Brain pericyte (primary cell): ENCODE data around the gene ELANE.
"Not testable (repeated sequence)": the region's sequence is repeated elsewhere in the genome, so short reads cannot be mapped to it uniquely, and the experiment has no call there.

ENCODE experiments used
- DNase-seq: peaks from one replicate; pipeline ENCODE4 v3.0.0-alpha.2; 2012; ENCODE audit warnings: low read depth, low spot score

The ELANE gene

GRCh38 chr19:878751-879561, 26.9 kb downstream of the ELANE start:
- not testable (repeated sequence) for DNase-seq

- no peak for DNase-seq
Observed at GRCh38 chr19:879711-880438, 27.8 kb downstream of the ELANE start.

- no peak for DNase-seq
Observed at GRCh38 chr19:881385-882071, 29.4 kb downstream of the ELANE start.

- DNase-seq, result no peak
Observed at GRCh38 chr19:882871-883497, 30.9 kb downstream of the ELANE start.

- no peak for DNase-seq
Observed at GRCh38 chr19:883661-884211, 31.6 kb downstream of the ELANE start.

- DNase-seq, result no peak
Observed at GRCh38 chr19:884420-885211, 32.5 kb downstream of the ELANE start.

- DNase-seq, result no peak
Observed at GRCh38 chr19:885536-886224, 33.6 kb downstream of the ELANE start.

GRCh38 chr19:887072-887471, 35.0 kb downstream of the ELANE start:
- DNase-seq, result no peak

GRCh38 chr19:887599-887998, 35.5 kb downstream of the ELANE start:
- no peak for DNase-seq

- DNase-seq, result no peak
Observed at GRCh38 chr19:888581-889385, 36.7 kb downstream of the ELANE start.

- no peak for DNase-seq
Observed at GRCh38 chr19:889662-890295, 37.7 kb downstream of the ELANE start.

- no peak for DNase-seq
Observed at GRCh38 chr19:890831-891230, 38.7 kb downstream of the ELANE start.

GRCh38 chr19:891421-892200, 39.5 kb downstream of the ELANE start:
- DNase-seq, result not testable (repeated sequence)

- DNase-seq, result no peak
Observed at GRCh38 chr19:892243-892893, 40.3 kb downstream of the ELANE start.

- DNase-seq, result peak; percentile 76
Observed at GRCh38 chr19:892894-893689, 41.0 kb downstream of the ELANE start, which contains the start of the genes MED16 and RNU6-9. TSS of gene MED16 (minus strand) at chr19:893187. CDS start at chr19:891131, 2,056 bp downstream. TSS of gene RNU6-9 (plus strand) at chr19:893484.

- no peak for DNase-seq
Observed at GRCh38 chr19:896434-896833, 44.3 kb downstream of the ELANE start.

GRCh38 chr19:896999-897398, 44.9 kb downstream of the ELANE start:
- no peak for DNase-seq
